Measurements from ENCODE around the gene ABCA2. TPM values are rescaled to one million over a fixed set of nuclear protein-coding genes. Genes with fewer than 3 reads are reported as not detected.

Gene ABCA2
- polyA plus RNA-seq, 1 of the 3 experiments (the other 2 are of a cell fraction): 34.7 TPM

- no peaks in the 10 kb centered on the region for H3K9me3 ChIP-seq
- H3K36me3 ChIP-seq (replicated peaks in 1 of 2; ENCODE audit: control insufficient read depth in 1 of 2, insufficient read depth in 2 of 2, low read length in 1 of 2): no peaks in the 10 kb centered on the region
- no peak overlapping the region for H3K4me3 ChIP-seq (ENCODE audit: low read depth in 2 of 2, low read length in 1 of 2)
- peaks cover 11% of the 10 kb centered on the region for H3F3A ChIP-seq (replicated peaks; ENCODE audit: insufficient read depth)
- ChIA-PET POLR2A (interaction anchor here (0.8 to 1.4 kb wide), 4 partner anchors 12 to 43 kb away, joined by 3 to 6 read pairs (median 4); partner anchors contain the start of gene FUT7), CTCF (interaction anchor here (0.6 to 16.8 kb wide), 27 partner anchors 9 to 280 kb away, joined by 3 to 803 read pairs (median 4); partner anchors contain the start of genes ABCA2, ENTPD2, FUT7 and MAN1B1)
- H3K79me2 ChIP-seq (ENCODE audit: insufficient read depth): 0 out of 2 replicates have a peak, but pooled peaks cover 3% of the 10 kb centered on the region
- no peak overlapping the region for H3K9ac ChIP-seq
- H3K27me3 ChIP-seq (ENCODE audit: insufficient read depth): no peaks in the 10 kb centered on the region
- H3K27ac ChIP-seq (ENCODE audit: low read depth in 2 of 2, low read length in 1 of 2): no peak overlapping the region
- no peak overlapping the region for H3K4me2 ChIP-seq
- H3K9me2 ChIP-seq: no peaks in the 10 kb centered on the region
- peaks cover 12% of the 10 kb centered on the region; the same call in 1 of the 2 replicates for H4K20me1 ChIP-seq (ENCODE audit: insufficient read depth)
- peaks cover 0 to 34% of the 10 kb centered on the region in 2 experiments; a peak in 1 of 4 replicates for H3K4me1 ChIP-seq (ENCODE audit: control insufficient read depth in 1 of 2, insufficient read depth in 2 of 2, low read depth in 1 of 2, low read length in 1 of 2)
- peak; percentile 90 for DNase-seq
- 56% methylated on average over 8 of the region's 12 CpGs for WGBS (ENCODE audit: low lambda C conversion rate)
- peak; percentile 76 for TF ChIP-seq CTCF (IDR thresholded peaks at IDR 0.05)
- peak; percentile 77 for TF ChIP-seq RAD21 (IDR thresholded peaks at IDR 0.05; ENCODE audit: low read length)
- TF ChIP-seq FOXJ3 (CRISPR knock-in tag; IDR thresholded peaks at IDR 0.05): no peak
- TF ChIP-seq SMC3 (IDR thresholded peaks at IDR 0.05; ENCODE audit: low read depth, low read length): peak; percentile 75
- TF ChIP-seq, protein P1, sequence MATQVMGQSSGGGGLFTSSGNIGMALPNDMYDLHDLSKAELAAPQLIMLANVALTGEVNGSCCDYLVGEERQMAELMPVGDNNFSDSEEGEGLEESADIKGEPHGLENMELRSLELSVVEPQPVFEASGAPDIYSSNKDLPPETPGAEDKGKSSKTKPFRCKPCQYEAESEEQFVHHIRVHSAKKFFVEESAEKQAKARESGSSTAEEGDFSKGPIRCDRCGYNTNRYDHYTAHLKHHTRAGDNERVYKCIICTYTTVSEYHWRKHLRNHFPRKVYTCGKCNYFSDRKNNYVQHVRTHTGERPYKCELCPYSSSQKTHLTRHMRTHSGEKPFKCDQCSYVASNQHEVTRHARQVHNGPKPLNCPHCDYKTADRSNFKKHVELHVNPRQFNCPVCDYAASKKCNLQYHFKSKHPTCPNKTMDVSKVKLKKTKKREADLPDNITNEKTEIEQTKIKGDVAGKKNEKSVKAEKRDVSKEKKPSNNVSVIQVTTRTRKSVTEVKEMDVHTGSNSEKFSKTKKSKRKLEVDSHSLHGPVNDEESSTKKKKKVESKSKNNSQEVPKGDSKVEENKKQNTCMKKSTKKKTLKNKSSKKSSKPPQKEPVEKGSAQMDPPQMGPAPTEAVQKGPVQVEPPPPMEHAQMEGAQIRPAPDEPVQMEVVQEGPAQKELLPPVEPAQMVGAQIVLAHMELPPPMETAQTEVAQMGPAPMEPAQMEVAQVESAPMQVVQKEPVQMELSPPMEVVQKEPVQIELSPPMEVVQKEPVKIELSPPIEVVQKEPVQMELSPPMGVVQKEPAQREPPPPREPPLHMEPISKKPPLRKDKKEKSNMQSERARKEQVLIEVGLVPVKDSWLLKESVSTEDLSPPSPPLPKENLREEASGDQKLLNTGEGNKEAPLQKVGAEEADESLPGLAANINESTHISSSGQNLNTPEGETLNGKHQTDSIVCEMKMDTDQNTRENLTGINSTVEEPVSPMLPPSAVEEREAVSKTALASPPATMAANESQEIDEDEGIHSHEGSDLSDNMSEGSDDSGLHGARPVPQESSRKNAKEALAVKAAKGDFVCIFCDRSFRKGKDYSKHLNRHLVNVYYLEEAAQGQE (IDR thresholded peaks at IDR 0.05; ENCODE audit: low read depth, low read length): peak; percentile 56; the same call in 1 of the 2 replicates
- TF ChIP-seq ZBTB33 (IDR thresholded peaks at IDR 0.05; ENCODE audit: borderline replicate concordance, low read depth): no peak
- H2AFZ ChIP-seq (ENCODE audit: low read depth): no peak overlapping the region
These were observed 40.0 kb upstream of the ABCA2 start for GRCh38 chr9:137067860-137068538.

All from SK-N-SH (cell line).